ENCODE results near the gene MYO15A.

MYO15A gene

GRCh38 chr17:18141210-18141803, 32.8 kb downstream of the MYO15A start:
- DNase-seq (ENCODE audit: low read depth, low spot score): no peak
- TF ChIP-seq YY1 (IDR thresholded peaks at IDR 0.05; ENCODE audit: insufficient read depth, insufficient read length): no peak
- no peak for TF ChIP-seq ZNF274 (IDR thresholded peaks at IDR 0.05; ENCODE audit: low read depth, low read length)
- TF ChIP-seq SUZ12 (IDR thresholded peaks at IDR 0.05; ENCODE audit: extremely low read depth, insufficient read depth, insufficient read length): no peak
- Histone ChIP-seq H3K9ac (ENCODE audit: insufficient read length, low read depth) (no peak overlapping the region), H3K4me3 (ENCODE audit: insufficient read length, low read depth) (no peak overlapping the region), H3K9me3 (ENCODE audit: insufficient read depth, low read length) (no peaks in the 10 kb centered on the region), H3K4me1 (ENCODE audit: insufficient read depth, insufficient read length) (peaks cover 20% of the 10 kb centered on the region), H3K27me3 (ENCODE audit: insufficient read depth, insufficient read length) (no peaks in the 10 kb centered on the region), H3K36me3 (ENCODE audit: insufficient read depth, insufficient read length, low read length) (no peaks in the 10 kb centered on the region)

GRCh38 chr17:18142417-18142816, 33.9 kb downstream of the MYO15A start:
- Histone ChIP-seq H3K27me3 (ENCODE audit: insufficient read depth, insufficient read length) (no peaks in the 10 kb centered on the region), H3K36me3 (ENCODE audit: insufficient read depth, insufficient read length, low read length) (no peaks in the 10 kb centered on the region), H3K9me3 (ENCODE audit: insufficient read depth, low read length) (no peaks in the 10 kb centered on the region), H3K4me1 (ENCODE audit: insufficient read depth, insufficient read length) (peaks cover 17% of the 10 kb centered on the region), H3K4me3 (ENCODE audit: insufficient read length, low read depth) (no peak overlapping the region), H3K9ac (ENCODE audit: insufficient read length, low read depth) (no peak overlapping the region)
- DNase-seq (ENCODE audit: low read depth, low spot score): no peak
- TF ChIP-seq ZNF274 (IDR thresholded peaks at IDR 0.05; ENCODE audit: low read depth, low read length) (no peak), SUZ12 (IDR thresholded peaks at IDR 0.05; ENCODE audit: extremely low read depth, insufficient read depth, insufficient read length) (no peak), YY1 (IDR thresholded peaks at IDR 0.05; ENCODE audit: insufficient read depth, insufficient read length) (no peak)

GRCh38 chr17:18143044-18143936, 34.7 kb downstream of the MYO15A start:
- Histone ChIP-seq H3K9me3 (ENCODE audit: insufficient read depth, low read length) (no peaks in the 10 kb centered on the region), H3K4me3 (ENCODE audit: insufficient read length, low read depth) (no peak overlapping the region), H3K4me1 (ENCODE audit: insufficient read depth, insufficient read length) (peaks cover 16% of the 10 kb centered on the region), H3K9ac (ENCODE audit: insufficient read length, low read depth) (no peak overlapping the region), H3K27me3 (ENCODE audit: insufficient read depth, insufficient read length) (no peaks in the 10 kb centered on the region), H3K36me3 (ENCODE audit: insufficient read depth, insufficient read length, low read length) (no peaks in the 10 kb centered on the region)
- TF ChIP-seq SUZ12 (IDR thresholded peaks at IDR 0.05; ENCODE audit: extremely low read depth, insufficient read depth, insufficient read length) (no peak), YY1 (IDR thresholded peaks at IDR 0.05; ENCODE audit: insufficient read depth, insufficient read length) (no peak), ZNF274 (IDR thresholded peaks at IDR 0.05; ENCODE audit: low read depth, low read length) (no peak)
- DNase-seq (ENCODE audit: low read depth, low spot score): peak; percentile 51

GRCh38 chr17:18144261-18144660, 35.7 kb downstream of the MYO15A start:
- Histone ChIP-seq H3K9me3 (ENCODE audit: insufficient read depth, low read length) (no peaks in the 10 kb centered on the region), H3K9ac (ENCODE audit: insufficient read length, low read depth) (no peak overlapping the region), H3K4me1 (ENCODE audit: insufficient read depth, insufficient read length) (peaks cover 13% of the 10 kb centered on the region), H3K27me3 (ENCODE audit: insufficient read depth, insufficient read length) (no peaks in the 10 kb centered on the region), H3K4me3 (ENCODE audit: insufficient read length, low read depth) (no peak overlapping the region), H3K36me3 (ENCODE audit: insufficient read depth, insufficient read length, low read length) (no peaks in the 10 kb centered on the region)
- TF ChIP-seq SUZ12 (IDR thresholded peaks at IDR 0.05; ENCODE audit: extremely low read depth, insufficient read depth, insufficient read length): no peak
- TF ChIP-seq YY1 (IDR thresholded peaks at IDR 0.05; ENCODE audit: insufficient read depth, insufficient read length): no peak
- no peak for TF ChIP-seq ZNF274 (IDR thresholded peaks at IDR 0.05; ENCODE audit: low read depth, low read length)
- DNase-seq (ENCODE audit: low read depth, low spot score): no peak

- no peak for TF ChIP-seq SUZ12 (IDR thresholded peaks at IDR 0.05; ENCODE audit: extremely low read depth, insufficient read depth, insufficient read length)
- TF ChIP-seq YY1 (IDR thresholded peaks at IDR 0.05; ENCODE audit: insufficient read depth, insufficient read length): no peak
- TF ChIP-seq ZNF274 (IDR thresholded peaks at IDR 0.05; ENCODE audit: low read depth, low read length): no peak
- Histone ChIP-seq H3K36me3 (ENCODE audit: insufficient read depth, insufficient read length, low read length) (no peaks in the 10 kb centered on the region), H3K9me3 (ENCODE audit: insufficient read depth, low read length) (no peaks in the 10 kb centered on the region), H3K9ac (ENCODE audit: insufficient read length, low read depth) (no peak overlapping the region), H3K4me3 (ENCODE audit: insufficient read length, low read depth) (no peak overlapping the region), H3K27me3 (ENCODE audit: insufficient read depth, insufficient read length) (no peaks in the 10 kb centered on the region), H3K4me1 (ENCODE audit: insufficient read depth, insufficient read length) (peaks cover 13% of the 10 kb centered on the region)
- no peak for DNase-seq (ENCODE audit: low read depth, low spot score)
These were observed 36.3 kb downstream of the MYO15A start for GRCh38 chr17:18144855-18145254.

- DNase-seq (ENCODE audit: low read depth, low spot score): no peak
- no peaks in the 10 kb centered on the region for H3K36me3 ChIP-seq (ENCODE audit: insufficient read depth, insufficient read length, low read length)
- H3K9me3 ChIP-seq (ENCODE audit: insufficient read depth, low read length): no peaks in the 10 kb centered on the region
- no peak overlapping the region for H3K9ac ChIP-seq (ENCODE audit: insufficient read length, low read depth)
- no peaks in the 10 kb centered on the region for H3K27me3 ChIP-seq (ENCODE audit: insufficient read depth, insufficient read length)
- no peak overlapping the region for H3K4me3 ChIP-seq (ENCODE audit: insufficient read length, low read depth)
- TF ChIP-seq ZNF274 (IDR thresholded peaks at IDR 0.05; ENCODE audit: low read depth, low read length) (no peak), SUZ12 (IDR thresholded peaks at IDR 0.05; ENCODE audit: extremely low read depth, insufficient read depth, insufficient read length) (no peak), YY1 (IDR thresholded peaks at IDR 0.05; ENCODE audit: insufficient read depth, insufficient read length) (no peak)
- H3K4me1 ChIP-seq (ENCODE audit: insufficient read depth, insufficient read length): peaks cover 15% of the 10 kb centered on the region
These were observed 37.3 kb downstream of the MYO15A start for GRCh38 chr17:18145811-18146210.

GRCh38 chr17:18146259-18146658, 37.7 kb downstream of the MYO15A start:
- H3K27me3 ChIP-seq (ENCODE audit: insufficient read depth, insufficient read length): no peaks in the 10 kb centered on the region
- no peak overlapping the region for H3K9ac ChIP-seq (ENCODE audit: insufficient read length, low read depth)
- peaks cover 14% of the 10 kb centered on the region for H3K4me1 ChIP-seq (ENCODE audit: insufficient read depth, insufficient read length)
- H3K4me3 ChIP-seq (ENCODE audit: insufficient read length, low read depth): no peak overlapping the region
- H3K36me3 ChIP-seq (ENCODE audit: insufficient read depth, insufficient read length, low read length): no peaks in the 10 kb centered on the region
- TF ChIP-seq ZNF274 (IDR thresholded peaks at IDR 0.05; ENCODE audit: low read depth, low read length): no peak
- no peak for TF ChIP-seq YY1 (IDR thresholded peaks at IDR 0.05; ENCODE audit: insufficient read depth, insufficient read length)
- no peak for TF ChIP-seq SUZ12 (IDR thresholded peaks at IDR 0.05; ENCODE audit: extremely low read depth, insufficient read depth, insufficient read length)
- DNase-seq (ENCODE audit: low read depth, low spot score): no peak
- no peaks in the 10 kb centered on the region for H3K9me3 ChIP-seq (ENCODE audit: insufficient read depth, low read length)
